ENCODE results near the gene RAB9B.

RAB9B gene

GRCh38 chrX:103811858-103812257 lies 20.2 kb downstream of the RAB9B start:
- no peak for DNase-seq (ENCODE audit: low read depth)

DNA sequence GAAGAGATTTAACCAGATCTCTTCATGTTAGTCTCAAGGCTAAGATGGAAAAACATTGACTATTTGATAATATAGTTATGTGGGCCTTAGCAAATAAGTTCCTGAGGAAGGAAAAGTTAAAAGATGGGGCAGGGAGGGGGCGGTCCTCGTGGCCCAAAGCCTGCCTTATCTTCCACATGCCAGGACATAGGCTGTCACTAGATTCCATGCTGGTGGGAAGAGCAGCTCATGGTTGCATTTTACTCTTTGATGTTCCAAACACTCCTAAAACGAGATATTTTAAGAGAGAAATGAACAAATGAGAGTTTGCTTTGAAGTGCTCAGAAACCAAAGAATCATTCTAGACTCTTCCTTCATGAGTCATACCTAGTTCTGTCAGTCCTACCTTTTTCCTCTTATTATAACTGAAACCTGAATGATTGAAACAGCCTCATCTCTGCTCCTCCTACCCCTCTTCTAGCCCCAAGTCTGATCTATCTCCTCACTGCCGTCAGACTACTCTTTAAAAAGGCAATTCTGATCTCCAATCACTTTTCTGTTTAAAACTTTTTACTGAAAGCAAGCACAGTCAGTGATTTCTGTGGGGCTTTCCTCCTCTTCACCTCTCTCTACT lies 25.1 kb downstream of the RAB9B start:
- DNase-seq (ENCODE audit: low read depth): no peak

DNA sequence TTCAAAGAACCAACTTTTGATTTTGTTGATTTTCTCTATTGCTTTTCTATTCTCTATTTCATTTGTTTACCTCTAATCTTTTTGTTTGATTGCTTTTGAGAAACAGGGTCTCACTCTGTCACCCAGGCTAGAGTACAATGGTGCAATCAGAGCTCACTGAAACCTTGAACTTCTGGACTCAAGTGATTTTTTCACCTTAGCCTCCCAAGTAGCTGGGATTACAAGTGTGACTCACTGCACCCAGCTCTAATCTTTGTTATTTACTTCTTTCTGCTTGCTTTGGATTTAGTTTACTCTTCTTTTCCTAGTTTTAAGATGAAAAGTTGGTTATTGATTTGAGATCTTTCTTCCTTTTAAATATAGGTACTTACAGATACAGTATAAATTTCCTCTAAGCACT lies 26.2 kb downstream of the RAB9B start:
- DNase-seq (ENCODE audit: low read depth): no peak

- no peak for DNase-seq (ENCODE audit: low read depth)
Observed at GRCh38 chrX:103800318-103800717, 31.7 kb downstream of the RAB9B start.

GRCh38 chrX:103797691-103798090 lies 34.4 kb downstream of the RAB9B start:
- DNase-seq (ENCODE audit: low read depth): no peak

DNA sequence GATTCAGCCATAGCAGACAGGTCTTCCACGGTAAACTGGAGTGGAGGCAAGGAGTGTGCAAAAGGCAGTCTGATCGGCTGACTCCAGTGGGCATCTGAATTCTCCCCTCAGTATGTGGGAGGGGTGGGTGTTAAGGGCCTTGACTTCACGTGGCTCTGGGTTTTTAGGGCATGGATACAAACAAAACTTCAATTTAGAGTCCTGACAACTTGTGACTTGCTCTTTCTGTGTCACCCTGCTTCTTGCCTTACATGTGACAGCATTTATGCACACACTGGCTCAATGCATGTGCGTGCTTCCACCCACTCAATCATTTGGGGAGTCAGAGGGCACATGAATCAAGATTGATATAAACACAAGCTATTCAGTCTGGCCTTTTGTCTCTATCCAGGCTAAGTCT lies 37.9 kb downstream of the RAB9B start:
- DNase-seq (ENCODE audit: low read depth): no peak

DNA sequence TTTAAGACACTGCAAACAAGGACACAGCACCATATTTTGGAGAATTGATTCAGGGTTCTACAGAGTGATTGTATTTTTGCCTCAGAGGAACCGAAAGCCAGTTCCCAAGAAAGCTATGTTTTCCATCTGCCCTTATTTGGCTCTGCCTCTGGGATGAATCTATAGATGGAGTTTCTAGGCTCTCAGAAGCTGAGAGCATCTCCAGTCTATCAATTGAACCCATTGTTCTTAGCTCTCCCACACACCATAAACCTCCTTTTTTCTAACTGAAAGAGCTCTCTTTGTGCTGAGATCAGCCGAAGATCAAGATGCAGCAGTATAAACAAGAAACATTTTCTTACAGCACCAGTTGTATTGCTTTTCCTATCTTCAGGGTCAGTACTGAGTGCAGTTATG lies 38.5 kb downstream of the RAB9B start:
- no peak for DNase-seq (ENCODE audit: low read depth)

DNA sequence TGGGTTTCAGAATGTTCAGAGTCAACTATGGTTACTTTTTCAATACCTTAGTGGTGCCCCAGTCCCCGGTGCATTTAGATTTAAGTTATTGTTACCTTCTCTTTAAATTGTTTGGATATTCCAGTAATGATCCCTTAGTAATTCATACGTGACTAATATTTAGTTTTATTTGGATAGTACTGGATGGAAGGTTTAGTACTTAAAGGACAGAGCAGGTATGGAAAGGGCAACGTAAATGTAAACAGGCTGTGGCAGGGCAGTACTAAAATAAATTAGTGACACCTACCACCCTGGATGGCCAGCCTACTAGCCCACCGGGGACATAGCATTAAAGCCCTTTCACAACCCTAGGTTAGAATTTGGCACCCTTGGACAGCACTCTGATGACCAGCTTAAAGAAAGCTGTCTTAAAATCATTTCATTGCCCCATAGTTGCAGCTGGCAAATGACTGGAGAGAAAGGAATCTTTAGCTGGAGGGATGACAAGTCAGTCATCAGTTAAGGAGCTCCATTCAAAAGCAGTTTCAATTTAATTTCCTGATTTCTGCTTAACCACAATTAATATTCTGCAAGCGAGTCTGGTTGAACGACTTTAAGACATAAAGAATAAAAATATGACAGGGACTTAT lies 39.0 kb downstream of the RAB9B start:
- no peak for DNase-seq (ENCODE audit: low read depth)

- DNase-seq (ENCODE audit: low read depth): no peak
Observed at GRCh38 chrX:103791826-103792485, 40.1 kb downstream of the RAB9B start.

DNA sequence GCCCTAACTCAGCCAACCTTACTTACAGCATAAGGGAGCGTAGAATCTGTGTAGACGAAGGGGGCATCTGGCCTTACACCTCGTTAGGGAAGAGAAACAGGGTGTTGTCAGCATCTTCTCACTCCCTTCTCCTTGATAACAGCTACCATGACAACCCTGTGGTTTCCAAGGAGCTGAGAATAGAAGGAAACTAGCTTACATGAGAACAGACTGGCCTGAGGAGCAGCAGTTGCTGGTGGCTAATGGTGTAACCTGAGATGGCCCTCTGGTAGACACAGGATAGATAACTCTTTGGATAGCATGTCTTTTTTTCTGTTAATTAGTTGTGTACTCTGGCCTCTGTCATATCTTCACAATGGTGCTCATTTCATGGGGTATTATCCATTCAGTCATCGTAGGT lies 40.8 kb downstream of the RAB9B start:
- DNase-seq (ENCODE audit: low read depth): no peak

- no peak for DNase-seq (ENCODE audit: low read depth)
Observed at GRCh38 chrX:103789004-103789403, 43.1 kb downstream of the RAB9B start.

DNA sequence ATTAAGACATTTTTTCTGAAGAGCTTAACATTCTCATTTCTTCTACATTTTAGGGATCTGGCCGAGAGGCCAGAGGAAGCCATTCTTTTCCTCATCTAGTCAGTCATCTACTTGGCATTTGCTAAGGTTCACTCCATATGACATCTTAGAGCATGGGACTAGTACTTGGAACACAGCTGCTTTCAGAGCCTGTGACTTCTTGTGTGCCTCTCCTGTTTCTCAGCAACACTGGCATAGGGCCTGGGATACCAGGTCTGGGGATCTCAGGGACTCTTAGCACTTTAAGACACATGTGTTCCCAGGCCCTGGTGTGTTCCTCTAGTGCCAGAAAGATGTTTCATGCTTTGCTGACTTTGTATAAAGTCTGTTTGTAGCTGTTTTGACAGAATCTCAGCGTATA lies 48.1 kb downstream of the RAB9B start:
- DNase-seq (ENCODE audit: low read depth): no peak

GRCh38 chrX:103783196-103783595 lies 48.9 kb downstream of the RAB9B start:
- DNase-seq (ENCODE audit: low read depth): no peak

- no peak for DNase-seq (ENCODE audit: low read depth)
Observed at GRCh38 chrX:103782640-103783039, 49.4 kb downstream of the RAB9B start.

DNA sequence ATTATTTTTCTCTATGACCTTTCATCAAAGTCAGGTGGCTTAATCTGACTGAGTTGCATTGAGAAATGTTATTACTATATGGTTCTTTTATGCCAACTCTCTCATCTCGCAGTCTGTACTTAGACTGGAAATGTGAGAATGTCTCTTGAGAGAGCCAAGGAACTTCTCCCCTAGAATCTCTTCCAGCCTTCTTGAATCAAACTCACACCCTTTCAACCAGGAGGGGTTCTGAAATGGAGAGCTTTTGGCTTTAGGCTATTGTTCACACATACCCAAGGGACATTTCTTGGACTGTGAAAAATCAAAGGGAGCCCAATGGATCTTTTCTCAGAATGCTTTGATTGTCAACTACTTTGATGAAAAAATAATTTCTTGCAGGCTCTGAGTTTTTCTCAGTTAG lies 50.4 kb downstream of the RAB9B start:
- no peak for DNase-seq (ENCODE audit: low read depth)

DNA sequence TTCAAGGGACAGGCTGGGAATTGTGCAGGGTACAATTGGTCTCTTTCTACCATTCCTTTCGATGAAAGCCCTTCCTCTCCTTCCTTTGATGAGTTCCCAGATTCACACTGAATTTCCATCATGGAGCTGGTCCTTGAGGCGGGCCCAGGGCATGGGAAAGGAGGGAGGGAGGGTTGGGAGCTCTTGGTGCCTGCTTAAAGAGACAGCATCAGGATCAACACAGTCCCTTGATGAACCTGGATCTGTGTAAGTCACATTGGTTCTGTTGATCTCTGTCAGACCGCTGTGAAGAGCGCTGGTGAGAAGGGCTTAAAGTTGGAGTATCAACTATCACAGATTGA lies 51.0 kb downstream of the RAB9B start:
- no peak for DNase-seq (ENCODE audit: low read depth)

- no peak for DNase-seq (ENCODE audit: low read depth)
Observed at GRCh38 chrX:103780336-103781061, 51.6 kb downstream of the RAB9B start.

DNA sequence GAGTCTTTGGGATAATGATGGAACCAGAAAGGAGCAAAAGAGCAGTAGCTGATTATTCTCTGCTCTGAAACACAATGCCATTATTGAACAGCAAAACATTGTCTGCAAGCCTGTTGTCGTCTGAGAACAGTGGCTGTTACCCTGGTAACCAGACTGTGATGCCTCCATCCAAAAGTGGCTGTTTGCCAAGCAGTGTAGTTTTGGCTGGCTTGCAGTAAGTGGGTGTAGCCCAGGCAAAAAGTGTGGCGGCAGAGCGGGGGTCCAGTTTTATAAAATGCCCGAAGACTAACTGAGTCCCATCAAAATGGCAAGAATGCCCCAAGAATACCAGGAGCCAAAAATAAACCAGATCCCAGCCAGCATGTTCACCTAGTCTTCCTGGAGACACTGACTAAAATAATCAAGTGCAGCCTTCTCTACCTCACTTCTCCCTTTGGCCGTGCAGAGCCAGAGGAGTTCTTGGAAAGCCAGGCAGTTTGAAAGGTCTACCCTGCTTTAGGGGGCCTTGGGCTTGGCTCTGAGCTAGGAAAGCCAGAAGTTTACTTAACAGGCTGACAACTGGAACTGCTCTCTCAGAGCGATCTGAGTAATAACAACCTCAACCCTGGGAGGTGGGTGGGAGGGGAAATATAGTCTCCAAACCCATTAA lies 52.8 kb downstream of the RAB9B start:
- no peak for DNase-seq (ENCODE audit: low read depth)

GRCh38 chrX:103776546-103776945 lies 55.5 kb downstream of the RAB9B start, which contains the start of gene PLP1:
Gene PLP1 (plus strand): TSS chrX:103776840. CDS start chrX:103776996, 156 bp downstream.
- DNase-seq (ENCODE audit: low read depth): no peak

DNA sequence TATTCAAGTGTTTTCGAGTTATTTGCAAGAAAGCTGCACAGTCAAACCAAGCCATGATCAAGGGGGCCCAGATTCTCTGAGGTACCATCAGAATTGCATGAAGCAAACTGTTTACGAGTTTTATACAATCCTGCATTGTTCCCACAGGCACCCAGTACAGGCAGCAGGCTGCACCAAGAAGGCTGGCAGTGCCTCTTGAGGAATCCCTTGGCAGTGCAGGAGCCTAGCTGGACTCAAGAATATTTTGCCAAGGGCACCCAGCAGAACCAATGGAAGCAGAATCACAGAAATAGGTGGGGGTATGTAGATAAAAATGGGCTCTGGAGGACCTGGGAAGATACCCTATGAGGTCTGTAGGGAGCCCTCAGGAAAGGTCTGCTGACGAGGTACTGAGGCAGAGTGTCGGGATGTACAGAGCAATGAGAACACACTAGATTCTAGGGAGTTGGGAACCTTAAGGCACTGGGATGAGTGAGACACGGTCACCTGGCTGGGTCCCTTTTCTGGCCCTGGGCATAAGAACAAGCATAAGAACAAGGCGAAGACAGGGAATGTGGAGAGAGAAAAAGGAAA lies 57.9 kb downstream of the RAB9B start:
- no peak for DNase-seq (ENCODE audit: low read depth)

- no peak for DNase-seq (ENCODE audit: low read depth)
Observed at GRCh38 chrX:103773445-103773844, 58.6 kb downstream of the RAB9B start.

Measured in activated T-cell treated with anti-CD3 and anti-CD28 coated beads for 24 hours (primary cell).